Measurements from ENCODE around the gene CDH20.

Gene CDH20

DNA sequence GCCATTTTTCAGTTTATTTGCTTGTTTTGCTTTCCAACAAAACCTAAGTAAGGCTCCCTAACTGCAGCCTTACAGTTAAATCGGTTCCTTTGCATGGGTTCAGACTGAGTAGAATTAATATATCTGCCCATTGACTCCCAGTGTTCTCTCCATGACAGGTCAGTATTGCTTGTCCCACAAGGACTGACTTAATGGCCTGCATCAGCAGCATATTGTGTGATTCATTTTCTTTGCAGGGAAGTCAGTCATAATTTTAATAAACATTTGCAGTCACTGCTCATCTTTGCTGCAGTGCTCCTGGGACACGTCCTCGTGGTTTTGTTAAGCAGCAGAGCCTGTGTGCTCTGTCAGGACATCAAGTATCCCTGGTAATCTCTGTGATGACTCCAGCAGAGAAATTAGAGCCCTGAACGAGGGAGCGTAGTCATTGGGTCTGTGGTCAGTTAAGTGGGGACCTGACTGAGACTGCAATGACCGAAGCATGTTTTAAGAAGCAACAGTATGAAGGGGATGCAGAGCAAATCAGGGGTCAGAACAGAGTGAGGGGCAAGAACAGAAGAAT lies 93.3 kb downstream of the CDH20 start:
- no peak for DNase-seq (ENCODE audit: low read depth)

- DNase-seq (ENCODE audit: low read depth): no peak
Measured at GRCh38 chr18:61428266-61428665, 95.0 kb downstream of the CDH20 start.

DNA sequence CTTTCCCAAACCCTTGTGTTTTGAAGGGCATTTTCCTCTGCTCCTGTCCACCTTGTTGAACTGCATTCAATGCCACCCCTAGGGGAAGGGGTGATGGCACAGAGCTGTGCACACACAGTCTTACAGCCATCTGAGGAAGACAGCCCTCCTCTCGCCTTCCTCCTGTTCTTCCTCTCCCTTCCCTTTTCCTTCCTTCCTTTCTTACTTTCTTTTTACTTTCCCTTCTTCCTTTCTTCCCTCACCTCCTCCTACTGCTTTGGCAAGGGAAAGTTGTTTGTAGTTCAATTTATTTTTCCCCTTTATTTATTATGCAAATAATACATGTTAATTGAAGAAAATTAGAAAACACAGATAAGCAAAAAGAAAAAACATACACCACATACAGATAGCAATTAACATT lies 99.4 kb downstream of the CDH20 start:
- DNase-seq (ENCODE audit: low read depth): no peak

- no peak for DNase-seq (ENCODE audit: low read depth)
Measured at GRCh38 chr18:61435064-61435652, 101.9 kb downstream of the CDH20 start.

GRCh38 chr18:61443081-61443725 lies 110.0 kb downstream of the CDH20 start:
- no peak for DNase-seq (ENCODE audit: low read depth)

GRCh38 chr18:61448316-61448715 lies 115.1 kb downstream of the CDH20 start:
- DNase-seq (ENCODE audit: low read depth): no peak

GRCh38 chr18:61459896-61460648 lies 126.8 kb downstream of the CDH20 start:
- DNase-seq (ENCODE audit: low read depth): no peak

- DNase-seq (ENCODE audit: low read depth): no peak
Measured at GRCh38 chr18:61464551-61465142, 131.4 kb downstream of the CDH20 start.

- no peak for DNase-seq (ENCODE audit: low read depth)
Measured at GRCh38 chr18:61466736-61467135, 133.5 kb downstream of the CDH20 start.

DNA sequence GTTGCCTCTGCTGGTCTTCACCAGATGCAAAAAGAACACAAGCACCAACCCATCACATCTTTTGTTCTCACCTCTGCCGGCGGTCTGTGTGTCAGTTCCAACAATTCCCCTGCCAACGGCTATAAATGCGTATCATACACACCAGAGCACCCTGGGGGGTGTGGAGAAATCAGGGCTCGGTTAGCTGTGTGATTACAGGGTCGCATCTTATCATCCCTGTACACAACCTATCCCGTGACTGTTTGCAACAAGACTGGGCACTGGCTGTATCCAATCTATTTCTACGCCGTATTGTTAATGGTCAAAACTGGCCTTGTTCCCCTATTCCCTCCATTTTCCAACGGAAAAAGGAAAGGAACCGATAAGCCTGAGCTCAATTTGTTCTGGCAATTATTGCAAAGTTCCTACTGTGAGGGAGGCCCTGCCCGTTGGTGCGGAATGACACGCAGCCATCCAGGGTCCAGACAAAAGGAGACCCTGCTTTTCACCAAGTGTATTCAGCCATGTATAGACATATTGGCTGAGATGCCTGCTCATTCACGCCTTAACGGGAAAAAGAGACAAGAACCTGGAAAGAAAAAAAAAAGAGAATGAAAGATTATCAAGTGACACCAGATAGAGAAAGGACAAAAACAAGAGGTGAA lies 136.9 kb downstream of the CDH20 start:
- DNase-seq (ENCODE audit: low read depth): no peak

DNA sequence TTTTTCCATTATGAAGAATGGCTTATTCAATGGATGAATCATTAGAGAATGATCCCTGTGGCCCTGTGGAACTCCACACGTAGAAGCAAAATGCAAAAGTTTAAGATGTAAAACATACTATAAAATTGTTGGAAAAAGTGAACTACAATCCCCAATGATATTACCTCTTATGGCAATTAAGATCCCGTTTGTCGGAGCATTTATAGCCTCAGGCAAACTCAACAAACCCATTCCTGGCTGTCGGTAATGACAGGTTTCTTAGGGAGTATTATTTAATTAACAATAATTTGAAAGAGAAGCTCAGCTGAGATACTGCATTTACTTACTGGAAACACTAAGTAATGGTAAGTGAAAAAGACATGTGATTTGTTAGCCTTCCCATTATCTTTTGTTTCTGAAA lies 138.3 kb downstream of the CDH20 start:
- DNase-seq (ENCODE audit: low read depth): no peak

- DNase-seq (ENCODE audit: low read depth): no peak
Measured at GRCh38 chr18:61471942-61472341, 138.7 kb downstream of the CDH20 start.

DNA sequence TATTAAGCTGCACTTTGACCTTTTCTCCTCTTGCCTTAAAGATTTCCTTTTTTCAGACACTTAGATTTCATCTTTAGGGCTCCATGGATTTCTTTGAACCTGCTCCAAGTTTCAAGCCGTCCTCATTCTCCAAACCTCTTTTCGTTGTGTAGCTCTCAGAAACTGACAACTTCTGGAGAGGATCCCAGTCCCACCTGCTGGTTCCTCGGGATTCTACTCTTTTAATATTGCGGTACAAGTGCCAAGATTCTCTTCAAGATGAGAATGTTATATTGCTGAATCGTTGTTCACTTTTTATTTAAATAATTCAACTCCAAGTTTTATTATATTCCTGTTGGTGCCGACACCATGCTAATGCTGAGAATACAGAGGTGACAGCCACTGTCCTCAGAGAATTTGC lies 141.1 kb downstream of the CDH20 start:
- no peak for DNase-seq (ENCODE audit: low read depth)

- DNase-seq (ENCODE audit: low read depth): no peak
Measured at GRCh38 chr18:61474918-61475317, 141.7 kb downstream of the CDH20 start.

DNA sequence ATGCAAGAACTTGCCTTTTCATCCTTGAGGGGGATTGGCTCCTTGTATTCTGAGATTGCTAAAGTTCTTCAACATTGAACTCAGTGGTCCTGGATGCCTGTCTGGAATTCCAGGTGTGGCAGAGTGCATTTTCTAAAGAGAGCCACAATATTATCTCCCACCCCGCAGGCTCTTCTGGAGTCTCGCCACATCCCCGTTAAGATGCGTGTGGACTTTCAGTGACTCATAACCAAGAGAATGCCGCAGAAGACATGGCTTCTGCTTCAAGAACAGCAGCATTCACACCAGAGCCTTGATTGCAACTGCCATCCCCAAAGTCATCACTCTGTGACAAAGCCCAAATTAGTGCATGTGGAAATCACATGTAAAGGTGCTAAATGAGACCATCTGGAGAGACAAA lies 142.7 kb downstream of the CDH20 start:
- no peak for DNase-seq (ENCODE audit: low read depth)

DNA sequence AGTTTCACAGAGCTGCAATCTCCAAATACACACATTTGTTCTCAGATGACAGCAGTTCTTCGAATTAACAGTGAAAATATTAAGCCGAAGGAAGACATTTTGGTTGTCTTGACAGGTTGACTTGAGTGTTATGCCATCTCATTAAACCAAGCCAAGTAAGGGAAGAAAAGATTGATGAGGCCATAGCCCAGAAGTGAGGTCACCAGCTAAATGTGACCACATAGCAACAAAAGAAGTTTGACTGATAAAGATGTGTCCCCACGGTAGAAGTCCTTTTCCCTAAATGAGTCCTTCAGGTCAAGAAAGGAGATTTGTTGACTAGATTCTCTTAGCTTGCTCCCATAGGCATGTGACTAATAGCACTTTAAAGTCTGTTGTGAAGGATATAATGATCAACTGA lies 156.1 kb downstream of the CDH20 start:
- DNase-seq (ENCODE audit: low read depth): no peak

DNA sequence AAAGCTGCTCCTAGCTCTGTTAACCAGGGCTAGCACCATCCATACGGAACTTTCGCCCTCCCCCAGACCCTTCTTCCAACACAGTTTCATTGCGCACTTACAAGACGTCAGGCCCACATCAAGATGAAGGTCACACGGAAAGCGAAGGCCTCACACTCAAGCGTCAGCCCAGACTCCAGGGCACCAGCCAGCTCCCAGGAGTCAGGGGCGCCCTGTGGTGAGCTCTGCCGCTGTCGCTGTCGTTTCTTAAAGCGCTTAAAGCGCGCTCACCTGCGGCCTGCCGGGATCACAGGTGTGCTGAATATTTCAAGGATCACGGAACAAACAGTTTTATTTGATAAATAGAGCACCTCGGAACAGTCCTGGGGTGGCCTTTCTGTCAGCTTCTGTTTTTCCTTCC lies 163.1 kb downstream of the CDH20 start:
- no peak for DNase-seq (ENCODE audit: low read depth)

DNA sequence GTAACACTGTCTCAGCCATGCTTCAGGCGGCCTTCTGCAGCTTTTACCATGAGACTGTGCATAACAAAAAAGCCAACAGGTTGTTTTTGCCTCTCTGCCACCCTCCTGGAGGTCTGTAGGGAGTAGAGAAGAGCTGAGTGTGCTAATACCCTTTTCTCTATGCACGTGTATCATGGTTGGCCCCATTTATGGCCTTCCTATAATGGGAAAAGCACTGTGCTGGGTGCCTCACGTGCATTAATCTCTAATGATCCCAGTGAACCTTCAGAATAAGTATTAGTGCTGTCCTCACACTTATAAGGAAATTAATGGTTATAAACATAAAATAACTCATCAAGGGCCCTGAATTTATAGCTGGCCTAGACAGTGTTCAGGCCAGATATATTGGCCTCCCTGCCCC lies 164.2 kb downstream of the CDH20 start:
- no peak for DNase-seq (ENCODE audit: low read depth)

DNA sequence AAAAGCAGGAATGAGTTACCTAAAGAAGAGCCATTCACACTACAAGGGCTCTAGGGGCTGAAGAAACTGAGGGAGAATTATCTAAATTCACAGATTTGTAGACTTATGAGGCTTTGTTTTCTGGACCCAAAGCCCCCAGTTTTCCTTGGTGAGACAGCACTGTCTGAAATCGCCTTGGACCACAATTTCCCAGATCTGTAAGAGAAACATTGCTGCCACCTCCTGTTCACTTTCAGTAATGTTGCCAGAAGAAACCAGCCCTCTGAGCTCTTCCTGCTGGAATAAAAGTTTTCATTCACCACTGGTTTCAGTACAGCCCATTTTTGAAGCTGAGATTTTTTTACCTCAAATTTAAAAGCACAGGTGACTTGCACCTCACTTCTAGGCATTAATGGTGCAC lies 169.2 kb downstream of the CDH20 start:
- DNase-seq (ENCODE audit: low read depth): no peak

DNA sequence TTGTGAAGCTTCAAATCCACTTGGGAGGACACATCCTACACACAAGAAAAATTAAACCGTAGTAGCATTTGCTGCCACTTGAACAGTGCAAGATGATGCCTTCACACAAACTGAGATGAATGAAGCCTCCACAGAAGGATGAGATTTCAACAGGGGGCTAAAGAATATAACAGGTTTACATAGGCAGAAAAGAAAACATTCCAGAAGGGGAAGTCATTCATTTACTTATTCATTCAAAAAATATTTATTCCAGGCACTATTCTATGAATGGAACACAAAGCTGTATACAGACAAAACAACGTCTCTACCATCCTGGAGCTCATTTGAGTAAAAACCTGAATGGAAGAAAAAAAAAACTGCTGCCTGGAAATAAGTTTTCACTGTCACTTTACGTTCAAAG lies 170.5 kb downstream of the CDH20 start:
- no peak for DNase-seq (ENCODE audit: low read depth)

GRCh38 chr18:61528961-61529360 lies 195.7 kb downstream of the CDH20 start:
- no peak for DNase-seq (ENCODE audit: low read depth)

- no peak for DNase-seq (ENCODE audit: low read depth)
Measured at GRCh38 chr18:61530681-61531080, 197.5 kb downstream of the CDH20 start.
